ENCODE measurements around the gene WBP1. TPM values are rescaled to one million over a fixed set of nuclear protein-coding genes. Genes with fewer than 3 reads are reported as not detected.

Gene WBP1
- total and polyA plus RNA-seq, 2 donors (not counting 3 experiments of a cell fraction or from before 2014, with no cell fraction given): 50.5 to 209 TPM

- ChIA-PET POLR2A (no interaction called here), CTCF (interaction anchor here (1.0 to 5.6 kb wide), 9 partner anchors 9 to 107 kb away, joined by 3 to 82 read pairs (median 12); partner anchors contain the start of genes AUP1, HTRA2, INO80B and MRPL53)
- H2AFZ ChIP-seq (ENCODE audit: low read depth, low read length): no peak overlapping the region
- dilution Hi-C loops (cut with MboI; ENCODE audit: extremely low pct_ligation_motif_present, low sequenced_read_pairs): no loop called here
- H3K79me2 ChIP-seq (ENCODE audit: control insufficient read depth, insufficient read depth, low read length): peaks cover 16% of the 10 kb centered on the region
- TF ChIP-seq JUN (IDR thresholded peaks at IDR 0.05; ENCODE audit: borderline replicate concordance, insufficient read depth, insufficient read length, low read depth) (no peak), GATA2 (IDR thresholded peaks at IDR 0.05; ENCODE audit: insufficient read depth, insufficient read length, low read depth, low read length) (no peak), FOS (IDR thresholded peaks at IDR 0.05; ENCODE audit: borderline replicate concordance, insufficient read depth, low read length) (no peak), MYC (IDR thresholded peaks at IDR 0.05; ENCODE audit: low read depth, low read length) (no peak), POLR2A (IDR thresholded peaks at IDR 0.05; ENCODE audit: low read depth, low read length) (no peak), POLR2AphosphoS5 (IDR thresholded peaks at IDR 0.05; ENCODE audit: insufficient read depth, low read depth, low read length) (no peak), EZH2 (IDR thresholded peaks at IDR 0.05; ENCODE audit: borderline replicate concordance, low read depth, low read length, severe bottlenecking) (no peak)
- TF ChIP-seq, protein P1, sequence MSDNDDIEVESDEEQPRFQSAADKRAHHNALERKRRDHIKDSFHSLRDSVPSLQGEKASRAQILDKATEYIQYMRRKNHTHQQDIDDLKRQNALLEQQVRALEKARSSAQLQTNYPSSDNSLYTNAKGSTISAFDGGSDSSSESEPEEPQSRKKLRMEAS (IDR thresholded peaks at IDR 0.05; ENCODE audit: insufficient read depth, insufficient read length): no peak
- TF ChIP-seq, protein P2, sequence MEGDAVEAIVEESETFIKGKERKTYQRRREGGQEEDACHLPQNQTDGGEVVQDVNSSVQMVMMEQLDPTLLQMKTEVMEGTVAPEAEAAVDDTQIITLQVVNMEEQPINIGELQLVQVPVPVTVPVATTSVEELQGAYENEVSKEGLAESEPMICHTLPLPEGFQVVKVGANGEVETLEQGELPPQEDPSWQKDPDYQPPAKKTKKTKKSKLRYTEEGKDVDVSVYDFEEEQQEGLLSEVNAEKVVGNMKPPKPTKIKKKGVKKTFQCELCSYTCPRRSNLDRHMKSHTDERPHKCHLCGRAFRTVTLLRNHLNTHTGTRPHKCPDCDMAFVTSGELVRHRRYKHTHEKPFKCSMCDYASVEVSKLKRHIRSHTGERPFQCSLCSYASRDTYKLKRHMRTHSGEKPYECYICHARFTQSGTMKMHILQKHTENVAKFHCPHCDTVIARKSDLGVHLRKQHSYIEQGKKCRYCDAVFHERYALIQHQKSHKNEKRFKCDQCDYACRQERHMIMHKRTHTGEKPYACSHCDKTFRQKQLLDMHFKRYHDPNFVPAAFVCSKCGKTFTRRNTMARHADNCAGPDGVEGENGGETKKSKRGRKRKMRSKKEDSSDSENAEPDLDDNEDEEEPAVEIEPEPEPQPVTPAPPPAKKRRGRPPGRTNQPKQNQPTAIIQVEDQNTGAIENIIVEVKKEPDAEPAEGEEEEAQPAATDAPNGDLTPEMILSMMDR (IDR thresholded peaks at IDR 0.05; ENCODE audit: extremely low read depth in 1 of 2, insufficient read depth in 1 of 2, low read depth in 1 of 2, low read length in 2 of 2): no peak
- no peaks in the 10 kb centered on the region for H3K9me3 ChIP-seq (replicated peaks; ENCODE audit: control insufficient read depth, insufficient read depth, low read length)
- H3K27me3 ChIP-seq (ENCODE audit: control insufficient read depth in 2 of 2, insufficient read depth in 2 of 2, low read length in 2 of 2): no peaks in the 10 kb centered on the region
- peak overlapping the region; percentile 6 to 79 (median 66) for H3K4me3 ChIP-seq (replicated peaks in 1 of 3; ENCODE audit: insufficient read depth in 1 of 3, low read depth in 1 of 3, low read length in 3 of 3)
- DNase-seq (ENCODE audit: low read depth, low spot score): no peak
- H3K9me1 ChIP-seq (replicated peaks; ENCODE audit: control insufficient read depth, extremely low read depth, insufficient read depth, low read length): no peaks in the 10 kb centered on the region
- peak overlapping the region; percentile 68 for H3K4me2 ChIP-seq (ENCODE audit: insufficient read depth, low read length)
- no peak overlapping the region for H3K27ac ChIP-seq (ENCODE audit: insufficient read depth, low read depth, low read length)
- no peaks in the 10 kb centered on the region for H4K20me1 ChIP-seq (replicated peaks; ENCODE audit: control insufficient read depth, extremely low read depth, insufficient read depth, low read length)
- no peak overlapping the region for H3K9ac ChIP-seq (replicated peaks; ENCODE audit: extremely low read depth, insufficient read depth, low read length)
- peaks cover 0 to 3% of the 10 kb centered on the region in 2 experiments for H3K36me3 ChIP-seq (ENCODE audit: control insufficient read depth in 2 of 2, extremely low read depth in 1 of 2, insufficient read depth in 2 of 2, low read length in 2 of 2)
- peaks cover 13% of the 10 kb centered on the region for H3K4me1 ChIP-seq (ENCODE audit: control insufficient read depth, extremely low read depth, insufficient read depth, low read length)
- BruUV-seq (replicated peaks): no TSS peak
- intact Hi-C loops (cut with micrococcal nuclease): no loop called here
- no peak for FAIRE-seq
These were observed 23.2 kb downstream of the WBP1 start for GRCh38 chr2:74481431-74481830.

All from endothelial cell of umbilical vein (primary cell).